Measurements from ENCODE around the gene AGTPBP1. TPM values are rescaled to one million over a fixed set of nuclear protein-coding genes. Genes with fewer than 3 reads are reported as not detected.

The AGTPBP1 gene
- total and polyA plus RNA-seq, 11 donors = 7.1 to 72.4 (median 47.1) TPM

- ATAC-seq (no peak), DNase-seq (no peak)
- intact Hi-C loops (cut with DNase I) = loop anchor here in 5 of 10 donors (5.0 to 10.0 kb wide), 4 partner anchors 40 to 62 kb away; no protein-coding TSS in a partner anchor
- Histone ChIP-seq H3K27me3 (no peaks in the 10 kb centered on the region), H3K4me1 (peaks cover 0 to 54% (median 15%) of the 10 kb centered on the region in 12 donors), H3K27ac (peak overlapping the region in 10 of 12 donors; percentile 49 to 93 (median 85)), H3K36me3 (no peaks in the 10 kb centered on the region), H3K4me3 (peak overlapping the region; percentile 81 to 100 (median 98)), H3K9me3 (no peaks in the 10 kb centered on the region)
- TF ChIP-seq, protein P1, sequence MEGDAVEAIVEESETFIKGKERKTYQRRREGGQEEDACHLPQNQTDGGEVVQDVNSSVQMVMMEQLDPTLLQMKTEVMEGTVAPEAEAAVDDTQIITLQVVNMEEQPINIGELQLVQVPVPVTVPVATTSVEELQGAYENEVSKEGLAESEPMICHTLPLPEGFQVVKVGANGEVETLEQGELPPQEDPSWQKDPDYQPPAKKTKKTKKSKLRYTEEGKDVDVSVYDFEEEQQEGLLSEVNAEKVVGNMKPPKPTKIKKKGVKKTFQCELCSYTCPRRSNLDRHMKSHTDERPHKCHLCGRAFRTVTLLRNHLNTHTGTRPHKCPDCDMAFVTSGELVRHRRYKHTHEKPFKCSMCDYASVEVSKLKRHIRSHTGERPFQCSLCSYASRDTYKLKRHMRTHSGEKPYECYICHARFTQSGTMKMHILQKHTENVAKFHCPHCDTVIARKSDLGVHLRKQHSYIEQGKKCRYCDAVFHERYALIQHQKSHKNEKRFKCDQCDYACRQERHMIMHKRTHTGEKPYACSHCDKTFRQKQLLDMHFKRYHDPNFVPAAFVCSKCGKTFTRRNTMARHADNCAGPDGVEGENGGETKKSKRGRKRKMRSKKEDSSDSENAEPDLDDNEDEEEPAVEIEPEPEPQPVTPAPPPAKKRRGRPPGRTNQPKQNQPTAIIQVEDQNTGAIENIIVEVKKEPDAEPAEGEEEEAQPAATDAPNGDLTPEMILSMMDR (IDR thresholded peaks at IDR 0.05) = no peak
- 1 to 4% (median 4%) methylated on average over 4 of the region's 4 CpGs for WGBS, 4 donors
Observed at GRCh38 chr9:85742597-85742936, 813 bp upstream of the AGTPBP1 start.

- no peaks in the 10 kb centered on the region for H3K36me3 ChIP-seq
- DNase-seq (peak in 4 of 5 donors; percentile 27 to 55 (median 37)), ATAC-seq (peak in 3 of 4 donors; percentile 11 to 59 (median 57))
- no peaks in the 10 kb centered on the region for H3K9me3 ChIP-seq
- H3K4me1 ChIP-seq = peaks cover 0 to 63% (median 15%) of the 10 kb centered on the region in 12 donors
- peak overlapping the region; percentile 81 to 100 (median 98) for H3K4me3 ChIP-seq
- WGBS, 4 donors = 0 to 1% (median 0%) methylated on average over 35 to 75 of the region's 75 CpGs
- intact Hi-C loops (cut with DNase I) = loop anchor here in 5 of 10 donors (5.0 to 10.0 kb wide), 4 partner anchors 39 to 64 kb away; no protein-coding TSS in a partner anchor
- H3K27me3 ChIP-seq = no peaks in the 10 kb centered on the region
- H3K27ac ChIP-seq = peak overlapping the region; percentile 69 to 95 (median 88)
- TF ChIP-seq POLR2A (IDR thresholded peaks at IDR 0.05) = no peak
- TF ChIP-seq, protein P1 (IDR thresholded peaks at IDR 0.05) = peak in 1 of 12 donors; percentile 0
Observed at GRCh38 chr9:85741095-85741874, 469 bp downstream of the AGTPBP1 start.

DNA sequence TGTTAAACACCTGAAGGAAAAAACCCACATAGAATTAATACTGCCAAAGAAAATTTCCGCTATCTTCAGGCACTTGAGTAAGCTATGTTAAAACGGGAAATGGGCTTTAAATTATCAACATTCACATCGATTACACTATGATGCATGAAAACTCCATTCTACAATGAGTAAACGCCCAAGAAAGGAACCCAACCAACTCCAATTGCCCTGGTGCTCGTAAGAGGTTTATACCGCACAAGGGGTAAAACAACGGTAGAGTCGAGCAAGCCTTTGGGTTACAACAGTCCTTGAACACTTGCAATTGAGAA lies 1.0 kb downstream of the AGTPBP1 start:
- intact Hi-C loops (cut with DNase I) = loop anchor here in 5 of 10 donors (1.0 to 10.0 kb wide), 5 partner anchors 16 to 64 kb away; no protein-coding TSS in a partner anchor
- ATAC-seq (peak in 1 of 4 donors; percentile 1), DNase-seq (no peak)
- peaks cover 0 to 65% (median 16%) of the 10 kb centered on the region in 12 donors for H3K4me1 ChIP-seq
- no peaks in the 10 kb centered on the region for H3K9me3 ChIP-seq
- no peaks in the 10 kb centered on the region for H3K27me3 ChIP-seq
- H3K36me3 ChIP-seq = no peaks in the 10 kb centered on the region
- peak overlapping the region; percentile 81 to 100 (median 98) for H3K4me3 ChIP-seq
- H3K27ac ChIP-seq = peak overlapping the region; percentile 69 to 95 (median 88)
- WGBS, 4 donors = 3 to 6% (median 3%) methylated on average over 8 of the region's 8 CpGs
- no peak for TF ChIP-seq POLR2A (IDR thresholded peaks at IDR 0.05)
- TF ChIP-seq, protein P1 (IDR thresholded peaks at IDR 0.05) = no peak

- peak in 2 of 5 donors; percentile 46 to 53 for DNase-seq
- intact Hi-C loops (cut with DNase I) = loop anchor here in 1 of 10 donors (5.0 kb wide), 1 partner anchor 36 kb away; no protein-coding TSS in a partner anchor
Observed at GRCh38 chr9:85738509-85738908, 3.2 kb downstream of the AGTPBP1 start.

More at GRCh38 chr9:85738509-85738908, 3.2 kb downstream of the AGTPBP1 start:
- TF ChIP-seq, protein P1 (IDR thresholded peaks at IDR 0.05) = no peak
- TF ChIP-seq POLR2A (IDR thresholded peaks at IDR 0.05) = no peak
- WGBS, 4 donors = 39 to 49% (median 45%) methylated on average over 2 of the region's 2 CpGs
- ATAC-seq = peak; percentile 12 to 61 (median 38)
- peak overlapping the region in 11 of 12 donors; percentile 6 to 82 (median 59) for H3K27ac ChIP-seq
- H3K4me1 ChIP-seq = peaks cover 0 to 68% (median 19%) of the 10 kb centered on the region in 12 donors
- H3K4me3 ChIP-seq = peak overlapping the region in 2 of 12 donors; percentile 2 to 12
- H3K36me3 ChIP-seq = no peaks in the 10 kb centered on the region
- H3K9me3 ChIP-seq = no peaks in the 10 kb centered on the region
- H3K27me3 ChIP-seq = no peaks in the 10 kb centered on the region
